GM19043 (cell line): ENCODE measurements around the gene VRK2.

ENCODE experiments used
- ATAC-seq: cut with Tn5 transposase; IDR thresholded peaks from one replicate; pipeline ENCODE4 v1.9.1; 2021; ENCODE audit warnings: low read depth; ENCODE audit not compliant: unreplicated experiment

The VRK2 gene

DNA sequence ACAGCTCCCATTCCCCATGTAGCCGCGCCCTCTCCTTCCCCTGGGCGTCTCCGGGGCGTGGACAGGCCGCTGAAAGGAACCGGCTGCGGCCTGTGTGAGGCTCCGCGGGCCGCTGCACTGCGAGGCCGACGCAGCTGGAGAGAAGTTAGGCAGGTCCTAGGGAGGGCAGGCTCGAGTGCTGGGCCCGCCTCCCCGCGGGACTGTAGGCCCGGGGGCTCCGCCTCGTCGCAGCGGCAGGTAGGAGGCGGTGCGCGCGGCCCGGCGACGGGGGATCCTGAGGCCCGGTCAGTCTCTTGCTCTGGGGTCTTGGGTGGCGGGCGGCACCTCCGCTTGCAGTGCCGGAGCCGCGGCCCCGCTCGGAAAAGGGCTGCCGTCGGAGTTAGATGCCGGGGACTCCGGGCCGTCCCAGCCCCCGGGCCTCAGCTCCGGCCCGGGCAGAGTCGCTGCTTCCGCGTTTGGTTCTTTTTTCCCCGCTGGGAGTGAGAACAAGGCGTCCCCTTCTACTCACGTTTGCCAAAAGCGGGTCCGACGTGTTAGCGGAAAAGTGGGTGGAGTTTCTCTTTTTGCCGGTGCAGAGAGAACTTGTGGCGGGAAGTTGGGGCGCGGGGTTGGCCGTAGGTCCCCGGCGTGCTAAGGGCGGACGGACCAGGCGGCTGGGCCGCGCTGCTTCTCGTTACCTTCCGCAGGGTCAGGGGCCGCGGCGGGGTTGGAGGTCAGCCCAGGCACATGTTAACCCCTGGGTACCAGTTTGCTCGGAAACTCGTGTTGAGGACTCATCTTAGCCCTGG is at the start of gene VRK2:
Gene VRK2, plus strand, starts transcription at position 222 of the 788 bp plus-strand sequence. CDS start 2,026 bp downstream, outside the sequence.
- ATAC-seq = peak; percentile 78

DNA sequence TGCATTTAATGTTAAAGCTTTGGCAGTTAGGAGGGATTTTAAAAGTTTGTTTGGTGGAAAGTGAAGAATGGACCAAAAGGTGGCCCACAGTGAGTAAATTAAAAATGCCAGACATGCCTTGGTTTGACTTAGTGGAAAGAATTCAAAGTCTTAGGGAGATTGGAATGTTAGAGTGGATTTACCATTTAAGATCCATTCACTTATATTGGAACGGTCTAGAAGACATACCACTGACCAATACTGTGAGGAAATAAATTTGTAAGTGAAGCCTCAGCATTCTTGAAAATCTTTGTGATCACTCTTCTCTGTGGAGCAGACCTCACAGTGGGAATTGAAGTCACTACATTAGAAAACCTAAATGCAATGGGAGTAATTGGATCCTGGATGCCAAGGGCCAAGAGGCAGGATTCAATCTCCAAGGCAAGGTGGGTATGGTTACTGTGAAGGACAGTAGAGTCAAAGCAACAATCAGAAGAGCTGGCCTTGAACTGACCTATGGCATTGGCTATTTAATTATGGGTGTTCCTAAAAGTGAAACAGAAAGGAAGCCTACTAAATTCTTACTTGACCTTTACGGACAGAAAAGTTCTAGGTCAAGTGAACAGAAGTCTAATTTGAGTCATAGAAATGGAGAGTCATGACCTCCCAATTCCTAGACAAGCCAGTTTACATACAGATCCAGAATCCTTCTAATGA is 40.2 kb upstream of the VRK2 start:
- ATAC-seq = no peak

DNA sequence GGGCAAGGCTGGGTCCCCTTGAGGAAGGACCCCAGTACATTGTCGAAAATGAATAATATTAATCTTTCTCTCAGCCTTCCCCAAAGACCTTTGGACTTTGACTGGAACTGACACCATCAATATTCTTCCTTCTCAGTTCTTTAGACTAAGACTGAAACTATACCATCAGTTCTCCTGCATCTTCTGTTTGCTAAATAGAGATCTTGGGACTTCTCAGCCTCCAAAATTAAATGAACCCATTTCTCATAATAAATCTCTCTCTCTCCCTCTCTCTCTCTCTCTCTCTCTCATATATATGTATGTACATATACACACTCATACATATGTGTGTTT is 39.7 kb upstream of the VRK2 start:
- no peak for ATAC-seq

DNA sequence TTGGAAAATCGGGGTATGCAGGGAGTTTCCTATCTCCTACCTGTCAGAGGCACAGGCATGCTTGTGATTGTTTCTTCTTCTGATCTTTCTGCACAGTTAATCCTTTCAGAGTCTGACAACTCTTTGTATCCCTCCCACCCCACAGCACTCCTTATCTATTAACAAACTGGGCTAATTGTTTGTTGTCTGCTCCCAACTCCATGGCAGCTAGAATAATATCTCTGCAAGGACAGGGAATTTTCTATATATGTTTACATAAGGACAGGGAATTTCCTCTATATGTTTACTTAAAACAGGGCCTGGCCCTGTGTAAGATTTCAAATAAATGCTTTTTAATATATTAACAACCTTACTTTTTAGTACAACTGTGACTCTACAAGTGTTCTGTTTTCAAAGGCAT is 36.0 kb upstream of the VRK2 start:
- ATAC-seq = no peak

DNA sequence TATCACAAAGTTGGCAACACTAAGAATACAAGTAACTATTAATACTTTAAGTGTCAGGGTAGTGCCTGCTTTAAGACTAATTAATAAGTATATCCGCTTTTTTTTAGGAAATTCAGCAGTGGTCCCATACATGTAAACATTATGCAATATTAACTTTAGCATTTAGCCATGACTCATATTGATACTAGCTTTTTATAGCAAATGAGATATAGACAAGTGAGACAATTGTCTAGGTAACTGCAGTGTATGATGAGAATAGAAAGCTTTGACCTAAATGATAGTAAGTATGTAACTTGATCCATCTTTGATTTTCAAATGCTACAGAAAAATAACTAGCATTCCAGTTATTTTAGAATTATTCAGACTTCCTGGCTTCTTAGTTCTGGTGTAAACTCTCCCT is 27.4 kb upstream of the VRK2 start:
- ATAC-seq = peak; percentile 45

DNA sequence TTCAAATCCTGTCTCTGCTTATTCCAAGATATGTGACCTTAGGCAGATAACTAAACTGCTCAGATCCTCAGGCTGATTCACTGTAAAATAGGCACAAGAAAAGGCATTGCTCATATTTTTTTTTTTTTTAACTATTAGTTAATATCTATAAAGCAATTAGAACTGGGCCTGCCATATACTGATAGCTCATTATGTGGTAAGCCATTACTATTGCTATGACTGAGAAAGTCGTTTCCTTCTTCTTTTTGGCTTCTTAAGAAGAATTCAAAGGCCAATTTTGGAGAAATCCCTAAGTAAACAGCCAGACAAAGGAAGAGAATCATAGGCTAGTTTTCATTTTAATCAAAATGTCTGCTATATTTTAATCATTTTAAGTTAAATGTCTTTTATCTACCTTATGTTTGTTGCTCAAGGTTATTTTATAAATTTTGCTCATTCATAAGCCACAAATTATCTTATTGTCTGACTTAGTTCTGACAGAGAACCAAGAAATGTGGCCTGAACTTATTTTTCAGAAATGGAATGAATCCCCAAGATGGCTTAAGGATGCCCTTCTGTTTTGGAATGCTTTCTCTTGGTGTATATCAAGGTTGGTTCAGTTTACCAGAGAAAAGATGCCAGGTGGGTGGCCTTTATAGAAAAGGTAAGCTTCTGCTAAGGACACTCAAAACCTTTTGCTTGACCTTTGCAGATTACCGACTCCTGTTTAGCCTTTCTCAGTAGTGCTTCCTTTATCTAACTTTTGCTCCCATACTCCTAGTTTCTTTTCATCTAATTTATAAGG is 21.3 kb upstream of the VRK2 start:
- no peak for ATAC-seq

DNA sequence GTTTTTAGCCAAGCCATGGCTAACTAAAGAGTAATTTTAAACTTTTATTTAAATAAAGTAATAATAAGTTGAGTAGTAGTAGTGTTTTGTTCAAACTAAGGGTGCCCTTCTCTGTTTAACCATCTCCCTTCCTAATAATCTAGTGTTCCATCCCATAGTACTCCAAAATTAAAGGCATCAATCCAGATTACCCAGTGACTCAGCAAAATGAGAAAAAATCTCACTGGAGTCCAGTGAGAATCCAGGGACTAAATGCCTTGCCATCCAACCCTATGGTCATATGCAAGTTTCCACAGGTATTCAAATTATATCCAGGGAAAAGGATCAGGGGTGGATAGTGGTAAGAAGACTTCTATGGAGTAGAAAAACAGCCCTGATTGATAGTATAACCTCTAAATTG is 19.6 kb upstream of the VRK2 start:
- ATAC-seq = no peak

DNA sequence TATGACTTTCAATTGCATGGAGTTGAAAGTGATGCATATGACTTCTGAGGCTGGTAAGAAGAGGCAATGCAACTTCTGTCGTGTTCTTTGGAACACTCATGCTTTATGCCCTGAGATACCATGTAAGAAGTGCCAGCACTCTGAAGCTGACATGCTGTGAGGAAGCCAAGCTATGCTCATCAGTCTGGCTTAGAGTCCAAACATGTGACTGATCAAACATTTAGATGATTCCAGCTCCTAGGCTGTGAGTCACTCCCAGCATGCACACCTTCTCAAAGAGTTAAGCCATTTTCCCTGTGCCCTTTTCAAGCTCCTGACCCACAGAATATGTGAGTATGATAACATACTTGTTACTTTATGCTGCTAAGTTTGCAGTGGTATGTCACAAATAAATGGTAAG is 15.8 kb upstream of the VRK2 start:
- no peak for ATAC-seq

DNA sequence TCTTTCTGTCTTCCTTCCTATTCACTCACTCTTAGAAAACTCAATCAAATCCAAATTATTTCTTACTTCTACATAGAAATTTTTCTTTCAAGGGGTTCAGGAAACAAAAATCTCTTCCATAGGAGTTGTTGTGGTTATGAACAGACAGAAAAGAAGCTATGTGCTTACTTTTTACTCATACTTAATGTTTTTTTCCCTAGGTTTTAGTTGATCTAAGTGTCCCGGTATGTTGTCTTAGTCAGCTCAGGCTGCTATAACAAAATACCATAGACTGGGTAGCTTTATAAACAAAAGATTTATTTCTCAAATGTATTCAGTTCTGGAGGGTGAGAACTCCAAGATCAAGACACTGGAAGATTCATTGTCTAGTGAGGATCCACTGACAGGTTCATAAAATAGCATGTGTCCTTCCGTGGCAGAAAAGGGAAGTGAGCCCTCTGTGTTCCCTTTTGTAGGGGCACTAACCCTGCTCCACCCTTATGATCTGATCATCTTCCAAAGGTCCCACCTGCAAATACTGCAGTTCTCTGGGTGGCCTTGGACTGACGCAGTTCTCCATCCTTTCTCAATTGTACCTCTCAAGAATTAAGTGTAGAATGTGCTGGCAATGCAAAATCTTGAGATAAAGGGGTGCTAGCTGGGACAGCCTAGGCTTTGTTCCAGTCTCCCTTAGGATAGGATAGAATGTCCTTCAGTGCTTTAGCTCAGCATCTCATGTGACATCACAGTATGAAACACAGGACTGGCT is 14.4 kb upstream of the VRK2 start:
- peak; percentile 67 for ATAC-seq

DNA sequence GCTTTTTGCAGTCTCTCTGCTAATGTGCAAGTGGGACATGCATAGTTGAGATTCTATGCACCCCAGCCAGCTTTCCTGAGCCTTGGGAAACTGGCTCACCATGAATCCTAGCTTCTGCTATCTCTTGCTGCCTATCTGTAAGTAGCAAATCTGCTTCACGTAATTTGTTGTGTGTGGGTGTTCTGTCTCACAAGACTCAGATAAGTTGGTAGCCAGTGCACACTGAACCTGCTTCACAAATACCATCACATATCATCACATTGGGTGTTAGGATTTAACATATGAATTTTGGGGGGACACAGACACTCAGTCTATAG is 13.9 kb upstream of the VRK2 start:
- no peak for ATAC-seq

DNA sequence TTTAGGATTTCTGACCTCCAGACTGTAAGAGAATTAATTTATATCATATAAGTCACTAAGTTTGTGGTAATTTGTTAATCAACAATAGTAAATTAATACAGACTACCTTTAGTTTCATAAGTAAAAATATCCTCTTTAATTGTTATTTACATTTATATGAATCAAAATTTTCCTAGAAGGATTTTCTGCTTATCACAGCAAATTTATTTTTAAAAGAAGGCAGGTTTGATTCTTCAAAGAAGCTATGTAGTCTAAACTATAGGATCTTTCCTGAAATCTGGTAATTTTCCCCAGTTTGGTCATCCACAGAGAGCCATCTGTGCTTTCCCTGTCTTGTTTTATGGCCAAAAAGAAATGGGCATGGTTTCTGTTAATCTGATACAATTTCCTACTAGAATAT is 13.1 kb upstream of the VRK2 start:
- no peak for ATAC-seq

DNA sequence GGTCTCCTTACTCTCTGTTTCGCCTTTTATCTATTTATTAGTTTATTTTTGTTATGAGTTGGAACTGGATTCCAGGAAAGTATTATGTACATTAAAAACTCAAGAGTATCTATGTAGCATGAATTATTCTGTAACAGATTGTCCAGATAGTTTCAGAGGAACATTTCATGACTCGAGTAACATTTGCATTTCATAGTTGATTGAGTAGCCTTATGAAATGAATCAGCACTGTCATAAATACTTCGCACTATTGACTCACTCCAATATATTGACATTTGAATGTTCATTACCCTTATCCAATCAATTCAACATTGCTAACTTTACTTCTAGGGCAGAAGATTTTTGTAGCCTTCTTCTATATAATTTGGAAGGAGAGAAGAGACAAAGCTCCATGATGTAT is 11.3 kb upstream of the VRK2 start:
- peak; percentile 65 for ATAC-seq

DNA sequence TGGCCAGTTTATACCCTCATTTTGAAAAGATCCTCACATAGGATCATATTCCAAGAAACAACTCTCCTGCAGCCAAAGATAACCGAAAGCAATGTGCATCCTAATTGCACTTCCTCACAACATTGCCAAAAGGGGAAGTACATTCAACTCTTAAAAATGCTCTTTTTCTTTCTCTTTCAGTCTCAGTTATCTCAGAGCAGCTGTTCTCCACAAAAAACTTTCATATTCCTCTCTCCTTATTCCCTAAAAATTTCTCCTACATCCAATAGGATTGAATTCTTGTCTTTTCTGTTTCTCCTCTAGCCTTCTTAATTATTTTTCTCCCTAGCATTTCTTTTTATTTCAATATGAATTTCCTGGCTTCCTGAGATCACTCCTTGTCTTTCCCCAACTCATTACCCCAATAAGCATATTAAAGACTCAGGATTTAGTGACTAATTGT is 7.4 kb upstream of the VRK2 start:
- ATAC-seq = peak; percentile 56

DNA sequence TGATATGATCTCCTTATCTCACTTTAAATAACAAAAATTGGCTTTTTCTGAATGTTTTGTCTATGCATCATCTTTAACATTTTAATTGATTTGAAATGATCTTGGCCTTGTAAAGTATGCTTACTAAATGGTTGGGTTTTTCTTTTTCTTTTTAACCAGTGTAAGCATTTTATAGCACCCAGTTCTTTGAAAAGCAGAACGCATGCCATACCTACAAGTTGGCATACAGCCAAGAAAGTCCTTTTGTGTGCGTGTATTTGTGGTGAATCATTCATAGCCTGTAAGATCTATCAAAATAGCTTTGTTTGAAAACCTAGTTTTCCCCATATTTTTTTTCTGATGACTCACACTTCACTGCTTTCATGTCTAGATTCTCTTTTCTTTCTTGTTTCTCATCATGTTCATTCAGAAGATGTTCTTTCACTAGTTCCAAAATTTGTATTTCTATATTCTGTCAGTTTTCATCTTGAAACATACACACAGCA is 4.1 kb upstream of the VRK2 start:
- no peak for ATAC-seq

DNA sequence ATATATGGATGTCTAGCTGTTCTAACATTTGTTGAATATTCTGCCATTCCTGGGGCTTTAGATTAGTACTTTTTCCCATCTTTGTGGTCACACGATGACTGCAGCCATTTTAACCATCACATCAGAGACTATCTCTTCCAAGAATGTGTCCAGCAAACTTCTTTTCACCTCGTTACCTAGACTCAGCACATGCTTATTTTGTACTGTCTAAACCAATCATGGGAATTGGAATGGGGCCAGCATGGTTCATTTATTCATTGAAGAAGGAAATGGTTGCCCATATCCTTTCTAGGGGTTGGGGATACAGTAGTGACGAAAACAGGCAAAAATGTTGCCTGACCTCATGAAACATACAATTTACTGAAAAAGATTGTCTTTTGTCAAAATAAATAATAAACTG is 2.5 kb upstream of the VRK2 start:
- no peak for ATAC-seq

DNA sequence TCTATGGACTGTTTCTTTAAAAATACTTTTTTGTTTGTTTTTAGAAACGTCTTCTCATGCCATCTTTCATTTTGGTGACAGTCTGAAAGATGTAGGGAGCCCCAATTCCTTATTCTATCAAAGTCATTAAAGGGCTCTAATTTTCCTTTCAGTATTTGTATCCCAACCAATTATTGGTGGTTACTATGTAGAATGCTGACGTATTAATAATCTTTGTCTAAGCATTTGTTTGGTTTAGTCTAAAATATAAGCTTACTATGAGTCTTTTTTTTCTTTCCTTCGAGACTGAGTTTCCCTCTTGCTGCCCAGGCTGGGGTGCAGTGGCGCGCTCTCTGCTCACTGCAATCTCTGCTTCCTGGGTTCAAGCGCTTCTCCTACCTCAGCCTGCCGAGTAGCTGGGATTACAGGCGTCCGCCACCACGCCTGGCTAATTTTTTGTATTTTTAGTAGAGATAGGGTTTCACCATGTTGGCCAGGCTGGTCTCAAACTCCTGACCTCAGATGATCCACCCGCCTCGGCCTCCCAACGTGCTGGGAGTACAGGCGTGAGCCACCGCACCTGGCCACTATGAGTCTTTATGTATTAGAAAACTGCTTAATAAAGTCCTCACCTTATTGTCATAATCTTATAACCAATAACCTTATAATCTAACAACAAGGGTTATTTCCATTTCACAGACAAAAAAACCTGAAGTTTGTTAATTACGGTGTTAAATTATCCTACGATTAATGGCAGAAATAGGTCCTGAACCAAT is 849 bp upstream of the VRK2 start:
- no peak for ATAC-seq

DNA sequence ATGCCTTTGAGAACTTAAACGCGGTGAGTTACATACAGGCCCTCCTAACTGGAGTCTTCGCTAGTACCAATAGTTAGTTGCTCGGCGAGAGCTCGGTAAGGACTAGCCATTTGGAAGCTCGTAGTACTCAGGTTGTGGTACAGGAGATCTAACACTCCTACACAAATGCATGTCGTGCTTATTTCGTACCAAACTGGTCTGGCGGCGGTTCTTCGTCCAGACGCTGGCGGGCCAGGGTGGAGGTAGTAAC is 346 bp upstream of the VRK2 start:
- ATAC-seq = peak; percentile 11

DNA sequence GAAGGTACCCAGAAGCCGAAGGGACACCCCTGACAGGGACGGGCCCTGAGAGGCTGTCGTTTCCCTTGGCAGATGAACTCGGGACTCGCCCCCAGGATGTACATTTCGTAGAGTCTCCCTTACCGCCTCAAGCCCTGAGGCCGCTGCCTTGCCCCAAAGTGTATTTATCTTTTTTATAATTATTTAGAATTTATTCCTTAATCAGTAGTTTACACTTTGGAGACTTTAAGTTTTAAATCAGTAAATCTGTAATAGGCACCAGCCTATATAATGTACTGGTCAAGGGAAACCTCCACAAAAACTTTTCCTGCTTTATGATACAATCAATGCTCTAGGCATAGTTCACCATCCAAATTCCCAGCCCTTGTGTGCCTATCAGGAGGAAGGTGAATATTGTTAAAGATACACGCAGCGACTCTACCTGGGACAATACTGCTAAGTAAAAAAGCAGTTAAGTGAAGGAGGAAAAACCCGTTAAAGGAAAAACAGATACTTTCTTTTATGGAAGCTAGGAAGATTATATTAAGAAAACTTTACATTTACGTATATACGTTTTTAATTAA is 848 bp downstream of the VRK2 start:
- ATAC-seq = peak; percentile 32

DNA sequence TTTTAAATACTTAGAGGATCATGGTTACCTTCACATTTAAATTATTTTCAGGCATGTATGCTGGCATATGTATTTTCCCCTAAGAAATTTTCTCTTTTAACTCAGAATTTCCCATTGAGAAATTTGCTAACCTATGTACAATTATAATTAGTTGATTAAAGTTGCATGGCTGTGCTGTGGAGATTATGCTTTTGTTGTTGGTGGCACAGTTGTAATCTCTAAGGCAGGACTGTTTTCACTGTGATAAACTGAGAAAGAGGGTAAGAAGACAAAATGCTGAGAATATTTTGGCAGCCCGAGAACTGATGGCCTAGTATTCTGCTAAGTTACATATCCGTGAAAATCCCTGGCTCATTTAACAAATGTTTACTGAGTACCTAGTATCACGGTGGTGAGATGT is 1.4 kb downstream of the VRK2 start:
- ATAC-seq = no peak

DNA sequence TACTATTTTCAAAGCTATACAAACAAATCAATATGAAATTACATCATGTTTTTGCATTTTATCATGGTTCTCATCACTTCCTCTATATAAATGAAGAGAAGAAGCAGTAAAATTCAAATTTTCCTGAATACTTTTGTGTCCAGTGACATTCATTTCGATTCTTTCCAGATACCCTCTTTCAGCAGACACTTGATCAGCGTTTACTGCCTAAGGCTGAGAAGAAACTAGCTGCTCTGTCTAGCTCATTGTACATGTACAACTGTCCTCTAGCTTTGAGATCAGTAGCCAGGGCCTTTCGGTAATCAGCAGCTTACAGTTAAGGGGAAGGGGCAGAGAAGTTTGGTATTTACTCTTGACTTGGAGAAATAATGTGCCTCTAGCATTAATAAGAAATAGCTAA is 4.8 kb downstream of the VRK2 start:
- ATAC-seq = no peak
